ENCODE measurements around the gene CCDC107. TPM values are rescaled to one million over a fixed set of nuclear protein-coding genes. Genes with fewer than 3 reads are reported as not detected.

Gene CCDC107
- polyA plus RNA-seq, 1 experiment, result 11.8 TPM

DNA sequence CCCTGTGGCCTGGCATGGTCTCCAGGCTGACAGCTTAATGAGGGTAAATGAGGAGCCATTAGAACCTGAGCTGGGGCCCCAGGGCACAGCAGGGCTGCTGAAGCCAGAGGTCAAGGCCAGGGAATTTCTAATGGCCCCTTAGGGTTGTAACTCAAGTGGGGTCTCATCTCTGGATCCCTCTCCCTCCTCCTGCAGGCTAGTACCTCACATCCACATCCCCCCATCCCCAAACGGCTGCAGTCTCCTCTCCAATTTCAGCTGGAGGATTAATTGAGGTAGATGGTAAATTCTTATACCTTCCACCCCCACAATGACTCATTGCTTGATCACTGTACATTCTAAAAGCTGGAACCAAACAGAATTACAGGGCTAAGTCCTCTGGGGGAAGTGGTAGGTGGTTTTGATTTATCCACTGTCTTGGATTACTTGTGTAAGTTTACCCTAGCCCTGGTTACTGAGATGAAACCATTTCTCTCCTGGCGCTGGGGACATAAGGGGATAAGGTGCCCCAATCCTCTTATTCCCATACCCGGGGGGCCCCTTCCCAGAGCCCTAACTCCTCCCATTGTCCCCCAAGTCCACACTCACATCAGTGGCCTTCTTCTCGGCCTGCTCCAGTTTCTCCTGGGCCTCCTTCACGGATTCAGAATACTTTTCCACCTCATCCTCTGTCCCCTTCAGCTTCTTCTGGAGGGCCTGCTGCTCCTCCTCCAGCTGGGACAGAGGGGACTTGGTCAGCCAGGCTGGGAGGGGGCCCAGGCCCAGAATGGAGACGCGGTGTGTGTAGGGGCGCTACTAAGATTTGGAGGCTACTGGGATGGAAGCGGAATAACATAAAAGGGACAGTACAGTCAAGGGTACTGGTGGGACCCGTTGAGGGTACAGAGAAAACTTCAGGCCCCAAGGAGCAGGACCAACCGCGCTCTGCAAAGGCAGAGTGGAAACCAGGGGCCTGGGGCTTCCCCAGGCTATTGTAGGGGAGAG, 30.8 kb downstream of the CCDC107 start:
- H3K27ac ChIP-seq (ENCODE audit: low read depth, low read length), result peak overlapping the region; percentile 92
- DNase-seq (ENCODE audit: low read depth, low spot score), result no peak
- ChIA-PET CTCF (interaction anchor here (2.1 to 6.4 kb wide), 2 partner anchors 8 to 28 kb away, joined by 7 to 43 read pairs; no protein-coding TSS in a partner anchor), POLR2A (interaction anchor here (0.6 to 9.1 kb wide), 17 partner anchors 7 to 339 kb away, joined by 3 to 101 read pairs (median 8); partner anchors contain the start of genes ARHGEF39, CCDC107, CREB3 and RMRP)
- H3K9me3 ChIP-seq (ENCODE audit: control insufficient read depth, insufficient read depth, low read length), result no peaks in the 10 kb centered on the region; the same call in 1 of the 2 replicates
- no peaks in the 10 kb centered on the region for H3K27me3 ChIP-seq (ENCODE audit: control insufficient read depth, insufficient read depth, low read length)
- TF ChIP-seq, protein P1, sequence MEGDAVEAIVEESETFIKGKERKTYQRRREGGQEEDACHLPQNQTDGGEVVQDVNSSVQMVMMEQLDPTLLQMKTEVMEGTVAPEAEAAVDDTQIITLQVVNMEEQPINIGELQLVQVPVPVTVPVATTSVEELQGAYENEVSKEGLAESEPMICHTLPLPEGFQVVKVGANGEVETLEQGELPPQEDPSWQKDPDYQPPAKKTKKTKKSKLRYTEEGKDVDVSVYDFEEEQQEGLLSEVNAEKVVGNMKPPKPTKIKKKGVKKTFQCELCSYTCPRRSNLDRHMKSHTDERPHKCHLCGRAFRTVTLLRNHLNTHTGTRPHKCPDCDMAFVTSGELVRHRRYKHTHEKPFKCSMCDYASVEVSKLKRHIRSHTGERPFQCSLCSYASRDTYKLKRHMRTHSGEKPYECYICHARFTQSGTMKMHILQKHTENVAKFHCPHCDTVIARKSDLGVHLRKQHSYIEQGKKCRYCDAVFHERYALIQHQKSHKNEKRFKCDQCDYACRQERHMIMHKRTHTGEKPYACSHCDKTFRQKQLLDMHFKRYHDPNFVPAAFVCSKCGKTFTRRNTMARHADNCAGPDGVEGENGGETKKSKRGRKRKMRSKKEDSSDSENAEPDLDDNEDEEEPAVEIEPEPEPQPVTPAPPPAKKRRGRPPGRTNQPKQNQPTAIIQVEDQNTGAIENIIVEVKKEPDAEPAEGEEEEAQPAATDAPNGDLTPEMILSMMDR (IDR thresholded peaks at IDR 0.05; ENCODE audit: low read depth, low read length), result no peak
- peak overlapping the region; percentile 98 for H3K4me3 ChIP-seq (ENCODE audit: low read depth, low read length)

DNA sequence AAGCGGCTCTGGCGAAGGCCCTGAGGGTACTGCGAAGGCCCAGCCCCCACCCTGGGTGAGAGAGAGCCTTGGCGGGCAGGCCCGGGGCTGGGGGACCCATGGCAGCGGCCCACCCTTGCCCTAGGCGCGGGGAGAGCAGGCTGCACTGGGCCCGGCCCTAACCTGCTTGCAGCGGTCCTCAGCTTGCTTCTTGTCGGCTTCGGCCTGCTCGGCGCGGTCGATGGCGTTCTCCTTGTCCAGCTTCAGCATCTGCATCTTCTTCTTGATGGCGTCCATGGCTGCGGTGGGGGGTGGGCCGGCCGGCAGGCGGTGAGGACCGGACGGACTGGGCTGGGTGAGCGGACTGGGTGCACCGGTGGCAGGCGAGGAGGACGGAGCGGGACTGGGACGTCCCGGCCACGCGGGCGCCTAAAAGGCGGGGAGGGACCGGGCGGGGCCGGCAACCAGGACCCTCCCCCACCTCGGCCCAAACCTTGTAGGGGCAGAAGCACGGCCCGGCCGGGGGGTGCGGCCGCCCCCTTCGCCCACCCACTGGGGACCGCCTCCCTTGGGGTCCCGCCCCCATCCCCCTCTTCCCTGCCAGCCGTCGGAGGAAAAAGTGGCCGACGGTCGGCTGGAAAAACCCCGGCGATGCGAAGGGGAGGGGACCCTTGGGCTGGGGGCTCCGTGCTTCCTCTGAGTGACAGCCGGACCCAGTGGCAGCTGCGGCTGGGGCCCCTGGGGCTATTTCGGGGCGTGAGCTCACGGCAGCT, 31.6 kb downstream of the CCDC107 start, which contains the start of gene TPM2:
TSS of gene TPM2 (minus strand) at position 384 of the 752 bp plus-strand sequence. CDS start at position 276, 108 bp downstream.
- Histone ChIP-seq H3K4me3 (ENCODE audit: low read depth, low read length) (peak within 1 kb of the TSS; percentile 98), H3K27ac (ENCODE audit: low read depth, low read length) (peak within 1 kb of the TSS; percentile 97), H3K9me3 (ENCODE audit: control insufficient read depth, insufficient read depth, low read length) (no peaks in the 10 kb centered on the region; the same call in 1 of the 2 replicates), H3K27me3 (ENCODE audit: control insufficient read depth, insufficient read depth, low read length) (no peaks in the 10 kb centered on the region)
- peak; percentile 84 for DNase-seq (ENCODE audit: low read depth, low spot score)
- CTCF ChIA-PET, result interaction anchor here (2.1 kb wide), 1 partner anchor 29 kb away, joined by 7 read pairs; no protein-coding TSS in a partner anchor
- POLR2A ChIA-PET, result interaction anchor here (0.6 to 9.1 kb wide), 19 partner anchors 9 to 338 kb away, joined by 3 to 101 read pairs (median 7); partner anchors contain the start of genes CA9, CCDC107, CREB3 and GBA2
- TF ChIP-seq, protein P1 (IDR thresholded peaks at IDR 0.05; ENCODE audit: low read depth, low read length), result no peak

DNA sequence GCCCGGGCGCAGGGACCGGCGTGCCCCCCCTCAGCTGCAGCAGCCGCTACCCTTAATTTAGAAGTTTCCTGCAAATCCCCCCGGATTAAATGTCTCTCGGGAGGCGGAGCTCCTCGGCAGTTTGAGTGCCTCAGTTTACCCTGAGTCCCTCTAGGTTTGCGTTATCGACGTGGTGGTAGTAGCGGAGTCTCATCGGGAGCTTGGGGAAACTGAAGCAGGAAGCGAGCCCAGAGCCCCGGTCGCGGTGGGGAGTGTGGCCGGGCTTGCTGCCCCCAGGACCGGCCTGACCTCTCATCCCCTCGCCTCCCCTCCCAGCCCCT, 32.2 kb downstream of the CCDC107 start:
- H3K27ac ChIP-seq (ENCODE audit: low read depth, low read length), result peak overlapping the region; percentile 92
- POLR2A ChIA-PET, result interaction anchor here (0.8 to 9.1 kb wide), 17 partner anchors 10 to 500 kb away, joined by 3 to 101 read pairs (median 7); partner anchors contain the start of genes CA9, CCDC107, CREB3 and GBA2
- H3K27me3 ChIP-seq (ENCODE audit: control insufficient read depth, insufficient read depth, low read length), result no peaks in the 10 kb centered on the region
- CTCF ChIA-PET, result interaction anchor here (1.1 to 2.8 kb wide), 2 partner anchors 26 to 29 kb away, joined by 3 to 10 read pairs; partner anchors contain the start of gene ARHGEF39
- no peaks in the 10 kb centered on the region; the same call in 1 of the 2 replicates for H3K9me3 ChIP-seq (ENCODE audit: control insufficient read depth, insufficient read depth, low read length)
- peak overlapping the region; percentile 98 for H3K4me3 ChIP-seq (ENCODE audit: low read depth, low read length)
- DNase-seq (ENCODE audit: low read depth, low spot score), result no peak
- TF ChIP-seq, protein P1 (IDR thresholded peaks at IDR 0.05; ENCODE audit: low read depth, low read length), result no peak

DNA sequence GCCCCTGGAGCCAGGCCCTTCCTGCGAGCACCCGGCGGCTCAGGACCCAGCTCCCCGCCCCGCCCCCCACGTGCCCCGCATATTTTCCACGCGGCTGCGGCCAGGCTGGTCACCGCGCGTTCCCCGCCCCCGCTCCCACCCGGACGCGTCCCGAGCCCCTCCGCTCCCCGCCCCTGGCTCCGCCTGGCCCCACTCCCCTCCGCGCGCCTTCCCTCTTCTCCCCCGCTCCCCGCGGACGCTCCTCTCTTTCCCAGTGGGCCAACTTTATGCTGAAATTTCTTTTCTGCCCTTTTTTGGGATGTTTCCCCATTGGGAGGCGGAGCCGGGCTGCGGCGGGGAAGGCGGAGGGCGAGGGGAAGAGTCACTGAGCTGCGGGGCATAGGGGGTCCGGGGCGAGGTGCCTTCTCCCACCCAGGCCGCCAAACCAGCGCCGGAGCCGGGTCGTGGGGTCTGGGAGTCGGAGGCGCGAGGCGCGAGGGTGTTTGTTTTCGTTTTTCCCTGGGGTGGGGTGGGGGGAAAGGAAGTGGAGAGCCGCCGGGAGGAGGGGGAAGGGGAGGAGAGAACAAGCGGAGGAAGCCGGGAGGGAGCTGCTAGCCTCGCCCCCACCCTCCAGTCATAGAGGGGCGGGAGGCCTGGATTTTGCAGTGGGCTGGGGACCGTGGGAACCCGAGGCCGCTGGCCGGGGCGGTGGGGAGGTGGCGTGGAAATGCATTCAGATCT, 32.7 kb downstream of the CCDC107 start:
- no peaks in the 10 kb centered on the region for H3K27me3 ChIP-seq (ENCODE audit: control insufficient read depth, insufficient read depth, low read length)
- H3K4me3 ChIP-seq (ENCODE audit: low read depth, low read length), result peak overlapping the region; percentile 98
- TF ChIP-seq, protein P1 (IDR thresholded peaks at IDR 0.05; ENCODE audit: low read depth, low read length), result no peak
- POLR2A ChIA-PET, result interaction anchor here (0.7 to 9.1 kb wide), 19 partner anchors 10 to 500 kb away, joined by 3 to 101 read pairs (median 6); partner anchors contain the start of genes CA9, CCDC107, CREB3 and GBA2
- CTCF ChIA-PET, result interaction anchor here (0.6 to 2.8 kb wide), 3 partner anchors 26 to 37 kb away, joined by 3 to 10 read pairs (median 4); partner anchors contain the start of gene ARHGEF39
- H3K9me3 ChIP-seq (ENCODE audit: control insufficient read depth, insufficient read depth, low read length), result no peaks in the 10 kb centered on the region; the same call in 1 of the 2 replicates
- DNase-seq (ENCODE audit: low read depth, low spot score), result no peak
- H3K27ac ChIP-seq (ENCODE audit: low read depth, low read length), result peak overlapping the region; percentile 97

All from AG04450 (cell line).